T1000 (cell line): ENCODE measurements around the gene ZFAND3.
"Not testable (repeated sequence)": the region's sequence is repeated elsewhere in the genome, so short reads cannot be mapped to it uniquely, and the experiment has no call there.

Experiments used
- DNase-seq: peaks from one replicate; lab custom pipeline; 2025; ENCODE audit warnings: mixed read lengths; lab: John Stamatoyannopoulos, UW

ZFAND3 gene

GRCh38 chr6:38049861-38050397 lies 230.4 kb downstream of the ZFAND3 start:
- not testable (repeated sequence) for DNase-seq

GRCh38 chr6:38051819-38052434 lies 232.4 kb downstream of the ZFAND3 start:
- DNase-seq = no peak

- DNase-seq = no peak
Observed at GRCh38 chr6:38054527-38055202, 235.1 kb downstream of the ZFAND3 start.

GRCh38 chr6:38055203-38055589 lies 235.7 kb downstream of the ZFAND3 start:
- no peak for DNase-seq

GRCh38 chr6:38056361-38056760 lies 236.8 kb downstream of the ZFAND3 start:
- DNase-seq = no peak

GRCh38 chr6:38057994-38058393 lies 238.5 kb downstream of the ZFAND3 start:
- no peak for DNase-seq

GRCh38 chr6:38062066-38062465 lies 242.5 kb downstream of the ZFAND3 start:
- DNase-seq = no peak

- no peak for DNase-seq
Observed at GRCh38 chr6:38063973-38064372, 244.4 kb downstream of the ZFAND3 start.

- no peak for DNase-seq
Observed at GRCh38 chr6:38064431-38064830, 244.9 kb downstream of the ZFAND3 start.

- DNase-seq = no peak
Observed at GRCh38 chr6:38065734-38066305, 246.3 kb downstream of the ZFAND3 start.

- DNase-seq = no peak
Observed at GRCh38 chr6:38067263-38067980, 247.9 kb downstream of the ZFAND3 start.

GRCh38 chr6:38068854-38069590 lies 249.5 kb downstream of the ZFAND3 start:
- no peak for DNase-seq

GRCh38 chr6:38077488-38078030 lies 258.0 kb downstream of the ZFAND3 start:
- DNase-seq = no peak

- no peak for DNase-seq
Observed at GRCh38 chr6:38078671-38079070, 259.1 kb downstream of the ZFAND3 start.

GRCh38 chr6:38079107-38079506 lies 259.6 kb downstream of the ZFAND3 start:
- DNase-seq = no peak

GRCh38 chr6:38079537-38079936 lies 260.0 kb downstream of the ZFAND3 start:
- DNase-seq = no peak

- no peak for DNase-seq
Observed at GRCh38 chr6:38080360-38080759, 260.8 kb downstream of the ZFAND3 start.

GRCh38 chr6:38080889-38081288 lies 261.4 kb downstream of the ZFAND3 start:
- DNase-seq = no peak

- DNase-seq = no peak
Observed at GRCh38 chr6:38085031-38085430, 265.5 kb downstream of the ZFAND3 start.

- no peak for DNase-seq
Observed at GRCh38 chr6:38086346-38086745, 266.8 kb downstream of the ZFAND3 start.

GRCh38 chr6:38088010-38088409 lies 268.5 kb downstream of the ZFAND3 start:
- DNase-seq = no peak

GRCh38 chr6:38088829-38089228 lies 269.3 kb downstream of the ZFAND3 start:
- DNase-seq = no peak
